ENCODE measurements around the gene C3orf49. TPM values are rescaled to one million over a fixed set of nuclear protein-coding genes. Genes with fewer than 3 reads are reported as not detected.

C3orf49 gene
- total RNA-seq, 4 donors from 2014 or later = not detected

DNA sequence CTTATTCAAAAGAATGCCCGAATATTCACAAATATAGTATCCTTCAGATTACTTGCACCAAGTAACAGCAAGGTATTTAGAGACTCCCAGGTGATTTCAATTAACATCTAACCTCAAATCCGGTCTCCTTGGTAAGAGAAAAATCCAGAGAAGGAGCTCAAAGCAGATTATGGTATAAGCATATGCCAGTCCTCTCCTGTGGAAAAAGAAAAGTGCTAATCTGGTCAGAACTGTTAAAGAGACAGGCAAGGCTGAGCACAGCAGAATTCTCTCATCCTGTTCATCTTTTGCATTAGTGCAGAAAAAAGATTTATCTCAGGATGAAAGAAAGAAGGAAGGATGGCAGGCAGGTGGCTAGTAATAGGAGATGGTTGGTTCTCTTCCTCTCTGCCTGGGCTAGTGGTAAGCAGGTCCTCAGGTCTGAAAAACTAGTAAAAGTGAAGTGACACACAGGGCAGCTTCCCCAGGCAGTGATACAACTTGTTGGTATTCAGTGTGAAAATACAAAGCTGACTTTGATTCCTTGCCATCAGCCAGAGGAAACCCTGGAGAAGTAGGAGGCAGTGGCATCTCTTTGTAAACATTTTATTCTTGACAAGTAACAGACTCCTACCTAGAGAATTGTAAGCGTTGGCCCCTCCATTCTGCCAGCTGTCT is 58.8 kb downstream of the C3orf49 start:
- Histone ChIP-seq H3K27ac (no peak overlapping the region), H3K36me3 (no peaks in the 10 kb centered on the region), H3K4me3 (no peak overlapping the region), H3K27me3 (no peaks in the 10 kb centered on the region), H3K9me3 (no peaks in the 10 kb centered on the region), H3K4me1 (peaks cover 2 to 41% (median 23%) of the 10 kb centered on the region in 3 donors)
- TF ChIP-seq POLR2AphosphoS5 (IDR thresholded peaks at IDR 0.05) (no peak), POLR2A (IDR thresholded peaks at IDR 0.05) (no peak), EP300 (IDR thresholded peaks at IDR 0.05) (no peak)
- TF ChIP-seq, protein P1, sequence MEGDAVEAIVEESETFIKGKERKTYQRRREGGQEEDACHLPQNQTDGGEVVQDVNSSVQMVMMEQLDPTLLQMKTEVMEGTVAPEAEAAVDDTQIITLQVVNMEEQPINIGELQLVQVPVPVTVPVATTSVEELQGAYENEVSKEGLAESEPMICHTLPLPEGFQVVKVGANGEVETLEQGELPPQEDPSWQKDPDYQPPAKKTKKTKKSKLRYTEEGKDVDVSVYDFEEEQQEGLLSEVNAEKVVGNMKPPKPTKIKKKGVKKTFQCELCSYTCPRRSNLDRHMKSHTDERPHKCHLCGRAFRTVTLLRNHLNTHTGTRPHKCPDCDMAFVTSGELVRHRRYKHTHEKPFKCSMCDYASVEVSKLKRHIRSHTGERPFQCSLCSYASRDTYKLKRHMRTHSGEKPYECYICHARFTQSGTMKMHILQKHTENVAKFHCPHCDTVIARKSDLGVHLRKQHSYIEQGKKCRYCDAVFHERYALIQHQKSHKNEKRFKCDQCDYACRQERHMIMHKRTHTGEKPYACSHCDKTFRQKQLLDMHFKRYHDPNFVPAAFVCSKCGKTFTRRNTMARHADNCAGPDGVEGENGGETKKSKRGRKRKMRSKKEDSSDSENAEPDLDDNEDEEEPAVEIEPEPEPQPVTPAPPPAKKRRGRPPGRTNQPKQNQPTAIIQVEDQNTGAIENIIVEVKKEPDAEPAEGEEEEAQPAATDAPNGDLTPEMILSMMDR (IDR thresholded peaks at IDR 0.05) = no peak
- ATAC-seq = no peak
- WGBS, 2 donors (ENCODE audit: low coverage in 1 of 2) = 60 to 92% methylated on average over 2 to 3 of the region's 3 CpGs

DNA sequence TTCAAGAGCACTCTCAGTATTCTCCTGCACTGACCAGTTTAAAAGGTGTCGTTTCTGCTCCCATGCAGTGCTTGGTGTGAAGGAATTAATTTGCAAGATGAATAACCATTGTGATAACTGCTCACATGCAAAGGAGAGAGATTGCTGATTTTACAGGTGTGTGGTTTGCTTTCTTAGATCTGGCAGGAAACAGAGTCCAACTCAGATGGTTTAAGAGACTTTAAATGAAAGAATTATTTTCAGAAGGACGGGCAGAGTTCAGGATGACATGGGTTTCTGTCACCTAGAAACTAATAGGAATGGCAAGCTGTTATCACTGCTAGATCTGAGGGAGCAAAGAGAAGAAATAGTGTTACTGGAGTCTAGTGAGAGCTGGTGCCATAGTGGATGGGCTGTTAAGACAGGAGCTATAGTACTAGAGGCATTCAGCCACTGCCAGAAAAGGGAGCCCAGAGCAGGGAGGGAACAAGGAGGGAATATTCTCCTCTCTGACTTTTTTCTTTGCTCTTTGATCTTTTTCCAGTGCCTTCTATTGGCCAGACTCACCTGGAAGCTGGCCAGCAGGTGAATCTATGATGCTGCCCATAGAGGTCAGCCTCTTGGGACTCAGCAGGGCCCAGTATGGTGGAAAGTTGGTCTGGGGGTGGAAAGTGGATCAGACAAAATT is 59.4 kb downstream of the C3orf49 start:
- H3K4me1 ChIP-seq = peaks cover 2 to 41% (median 23%) of the 10 kb centered on the region in 3 donors
- no peaks in the 10 kb centered on the region for H3K9me3 ChIP-seq
- ATAC-seq = no peak
- no peak for TF ChIP-seq POLR2A (IDR thresholded peaks at IDR 0.05)
- TF ChIP-seq EP300 (IDR thresholded peaks at IDR 0.05) = no peak
- TF ChIP-seq, protein P1 (IDR thresholded peaks at IDR 0.05) = no peak
- 57 to 60% methylated on average over 1 to 2 of the region's 2 CpGs for WGBS, 2 donors (ENCODE audit: low coverage in 1 of 2)
- no peaks in the 10 kb centered on the region for H3K27me3 ChIP-seq
- H3K36me3 ChIP-seq = no peaks in the 10 kb centered on the region
- no peak overlapping the region for H3K27ac ChIP-seq
- no peak overlapping the region for H3K4me3 ChIP-seq

DNA sequence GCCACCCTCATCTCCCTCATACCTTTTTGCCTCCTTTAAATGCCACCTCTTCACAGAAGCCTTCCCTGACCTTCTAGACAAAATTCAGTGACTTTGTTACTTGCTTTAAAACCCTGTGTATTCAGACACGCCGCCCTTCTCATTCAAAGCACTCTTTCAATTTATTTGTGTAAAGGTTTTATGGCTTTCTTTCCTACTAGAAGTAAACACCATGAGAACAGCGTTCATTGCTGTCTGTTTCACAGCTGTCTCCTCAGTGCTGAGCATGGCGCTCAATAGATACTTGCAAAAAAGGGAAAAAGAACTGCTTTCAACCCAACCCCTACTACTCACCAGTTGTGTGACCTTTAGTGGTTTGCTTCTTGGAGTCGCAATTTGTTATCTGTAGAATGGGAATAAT is 61.6 kb downstream of the C3orf49 start:
- Histone ChIP-seq H3K27me3 (no peaks in the 10 kb centered on the region), H3K27ac (no peak overlapping the region), H3K4me3 (no peak overlapping the region), H3K9me3 (no peaks in the 10 kb centered on the region), H3K36me3 (no peaks in the 10 kb centered on the region), H3K4me1 (peaks cover 2 to 34% (median 20%) of the 10 kb centered on the region in 3 donors)
- no peak for ATAC-seq
- TF ChIP-seq POLR2AphosphoS5 (IDR thresholded peaks at IDR 0.05) (no peak), POLR2A (IDR thresholded peaks at IDR 0.05) (no peak), EP300 (IDR thresholded peaks at IDR 0.05) (no peak)
- TF ChIP-seq, protein P1 (IDR thresholded peaks at IDR 0.05) = no peak
- 92 to 94% methylated on average over 3 to 5 of the region's 5 CpGs for WGBS, 2 donors (ENCODE audit: low coverage in 1 of 2)

DNA sequence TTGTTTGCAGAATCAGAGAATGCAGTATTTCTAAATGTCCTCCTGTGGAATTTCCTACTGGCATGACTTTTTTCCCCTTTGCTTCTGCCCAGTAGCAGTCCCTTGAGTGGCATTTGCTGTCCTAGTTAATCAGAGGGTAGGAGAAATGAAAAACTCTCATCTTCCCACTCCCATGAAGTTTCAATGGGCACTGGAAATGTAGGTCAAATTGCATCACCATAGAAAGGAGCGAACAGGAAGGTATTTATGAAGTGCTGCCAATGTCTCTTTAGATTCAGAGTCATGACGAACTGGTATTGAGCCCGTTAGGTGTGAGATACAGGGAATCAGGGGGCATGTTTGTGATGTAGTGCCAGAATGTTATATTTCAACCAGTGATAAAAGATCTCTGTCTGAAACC is 67.8 kb downstream of the C3orf49 start:
- Histone ChIP-seq H3K4me1 (peaks cover 2 to 19% (median 4%) of the 10 kb centered on the region in 3 donors), H3K36me3 (peaks cover 0 to 7% of the 10 kb centered on the region in 2 donors), H3K9me3 (no peaks in the 10 kb centered on the region), H3K4me3 (no peak overlapping the region), H3K27ac (peak overlapping the region in 1 of 4 donors; percentile 28), H3K27me3 (no peaks in the 10 kb centered on the region)
- no peak for ATAC-seq
- 32 to 60% methylated on average over 3 of the region's 3 CpGs for WGBS, 2 donors (ENCODE audit: low coverage in 1 of 2)
- TF ChIP-seq POLR2AphosphoS5 (IDR thresholded peaks at IDR 0.05) = no peak
- TF ChIP-seq POLR2A (IDR thresholded peaks at IDR 0.05) = no peak
- TF ChIP-seq, protein P1 (IDR thresholded peaks at IDR 0.05) = no peak
- TF ChIP-seq EP300 (IDR thresholded peaks at IDR 0.05) = no peak

DNA sequence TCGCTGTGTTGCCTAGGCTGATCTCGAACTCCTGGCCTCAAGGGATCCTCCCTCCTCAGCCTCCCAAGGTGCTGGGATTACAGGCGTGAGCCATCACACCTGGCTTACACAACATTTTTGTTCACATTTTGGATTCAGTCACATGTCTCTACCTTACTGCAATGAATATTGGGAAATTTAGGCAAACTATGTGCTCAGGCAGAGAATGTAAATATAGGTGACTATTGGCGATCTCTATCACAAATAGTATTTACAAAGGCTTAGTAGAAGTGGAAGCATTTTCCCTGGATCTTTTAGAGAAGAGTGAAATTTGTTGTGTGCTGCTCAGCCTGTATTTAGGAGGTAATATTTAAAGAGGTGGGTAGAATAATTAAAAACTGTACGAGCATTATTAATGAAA is 72.4 kb downstream of the C3orf49 start:
- TF ChIP-seq POLR2AphosphoS5 (IDR thresholded peaks at IDR 0.05) = no peak
- TF ChIP-seq EP300 (IDR thresholded peaks at IDR 0.05) = no peak
- TF ChIP-seq, protein P1 (IDR thresholded peaks at IDR 0.05) = no peak
- no peak for TF ChIP-seq POLR2A (IDR thresholded peaks at IDR 0.05)
- WGBS, 2 donors (ENCODE audit: low coverage in 1 of 2) = 93 to 97% methylated on average over 2 to 5 of the region's 5 CpGs
- Histone ChIP-seq H3K27me3 (no peaks in the 10 kb centered on the region), H3K36me3 (peaks cover 0 to 7% of the 10 kb centered on the region in 2 donors), H3K27ac (no peak overlapping the region), H3K4me1 (peaks cover 4 to 45% (median 6%) of the 10 kb centered on the region in 3 donors), H3K9me3 (no peaks in the 10 kb centered on the region), H3K4me3 (no peak overlapping the region)
- no peak for ATAC-seq
